Fibroblast of villous mesenchyme (primary cell): Measurements from ENCODE around the gene FFAR4. TPM values are rescaled to one million over a fixed set of nuclear protein-coding genes. Genes with fewer than 3 reads are reported as not detected.
A peak's percentile ranks its signal among the peaks of the same experiment; 100 is the strongest.

ENCODE experiments used
- DNase-seq: peaks from one replicate; pipeline ENCODE4 v3.0.0-alpha.2; 2010; ENCODE audit warnings: low read depth
- H3K4me3 ChIP-seq: 2 replicates; pipeline ENCODE4 v1.5.1; 2011; ENCODE audit warnings: low read depth, mild to moderate bottlenecking, low read length
- total RNA-seq: library from RNA; depleted of rRNA; stranded (reverse); fragments of >200 nt; gene quantifications from 2 replicates; pipeline ENCODE4 v1.2.3, GENCODE V29; 2012
- TF ChIP-seq, protein P1 (sequence below): IDR thresholded peaks from 2 replicates; pipeline ENCODE4 v1.5.1; 2012; ENCODE audit warnings: low read depth, mild to moderate bottlenecking, low read length; ENCODE audit not compliant: insufficient read depth

FFAR4 gene
- total RNA-seq, 1 donor, result not detected

- no peak for DNase-seq
- no peak overlapping the region for H3K4me3 ChIP-seq
- TF ChIP-seq, protein P1, sequence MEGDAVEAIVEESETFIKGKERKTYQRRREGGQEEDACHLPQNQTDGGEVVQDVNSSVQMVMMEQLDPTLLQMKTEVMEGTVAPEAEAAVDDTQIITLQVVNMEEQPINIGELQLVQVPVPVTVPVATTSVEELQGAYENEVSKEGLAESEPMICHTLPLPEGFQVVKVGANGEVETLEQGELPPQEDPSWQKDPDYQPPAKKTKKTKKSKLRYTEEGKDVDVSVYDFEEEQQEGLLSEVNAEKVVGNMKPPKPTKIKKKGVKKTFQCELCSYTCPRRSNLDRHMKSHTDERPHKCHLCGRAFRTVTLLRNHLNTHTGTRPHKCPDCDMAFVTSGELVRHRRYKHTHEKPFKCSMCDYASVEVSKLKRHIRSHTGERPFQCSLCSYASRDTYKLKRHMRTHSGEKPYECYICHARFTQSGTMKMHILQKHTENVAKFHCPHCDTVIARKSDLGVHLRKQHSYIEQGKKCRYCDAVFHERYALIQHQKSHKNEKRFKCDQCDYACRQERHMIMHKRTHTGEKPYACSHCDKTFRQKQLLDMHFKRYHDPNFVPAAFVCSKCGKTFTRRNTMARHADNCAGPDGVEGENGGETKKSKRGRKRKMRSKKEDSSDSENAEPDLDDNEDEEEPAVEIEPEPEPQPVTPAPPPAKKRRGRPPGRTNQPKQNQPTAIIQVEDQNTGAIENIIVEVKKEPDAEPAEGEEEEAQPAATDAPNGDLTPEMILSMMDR, result no peak
Observed at GRCh38 chr10:93579089-93579488, 12.6 kb downstream of the FFAR4 start.

- TF ChIP-seq, protein P1, result no peak
- no peak for DNase-seq
- H3K4me3 ChIP-seq, result no peak overlapping the region
Observed at GRCh38 chr10:93579985-93580711, 13.7 kb downstream of the FFAR4 start.

DNA sequence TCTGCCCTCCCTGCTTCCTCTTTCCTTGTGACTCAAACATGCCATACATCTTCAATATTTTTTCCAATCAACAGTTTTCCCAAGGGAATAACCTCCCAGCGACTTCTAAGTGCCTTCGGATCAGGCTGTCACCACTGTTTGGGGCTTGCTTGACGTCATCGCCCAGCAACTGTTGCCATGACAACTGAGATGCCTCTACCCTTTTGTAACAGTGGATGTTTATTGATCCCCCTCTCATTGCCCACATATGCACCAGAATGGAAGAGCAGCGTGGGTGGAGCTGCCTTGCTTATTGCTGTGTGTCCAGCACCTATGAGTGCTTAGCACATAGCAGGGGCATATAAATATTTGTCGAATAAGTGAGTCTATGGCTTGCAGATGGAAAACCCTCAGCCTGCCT lies 14.4 kb downstream of the FFAR4 start:
- TF ChIP-seq, protein P1, result no peak
- no peak overlapping the region for H3K4me3 ChIP-seq
- peak; percentile 4 for DNase-seq

DNA sequence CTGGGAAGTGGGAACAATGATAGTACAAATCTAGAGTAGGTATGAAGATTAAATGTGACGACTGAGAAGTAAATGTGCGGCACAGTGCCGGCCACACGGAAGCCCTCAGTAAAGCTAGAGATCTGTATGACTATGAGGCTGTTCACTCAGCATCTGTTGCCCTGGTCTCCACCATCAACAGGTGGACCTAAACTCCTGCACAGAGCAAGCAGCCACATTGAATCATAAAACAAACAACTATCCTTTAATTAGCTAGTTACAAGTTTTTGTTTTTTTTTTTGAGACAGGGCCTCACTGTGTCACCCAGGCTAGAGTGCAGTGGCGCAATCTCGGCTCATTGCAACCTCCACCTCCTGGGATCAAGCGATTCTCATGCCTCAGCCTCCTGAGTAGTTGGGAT lies 18.0 kb downstream of the FFAR4 start:
- TF ChIP-seq, protein P1, result no peak
- H3K4me3 ChIP-seq, result no peak overlapping the region
- DNase-seq, result no peak

DNA sequence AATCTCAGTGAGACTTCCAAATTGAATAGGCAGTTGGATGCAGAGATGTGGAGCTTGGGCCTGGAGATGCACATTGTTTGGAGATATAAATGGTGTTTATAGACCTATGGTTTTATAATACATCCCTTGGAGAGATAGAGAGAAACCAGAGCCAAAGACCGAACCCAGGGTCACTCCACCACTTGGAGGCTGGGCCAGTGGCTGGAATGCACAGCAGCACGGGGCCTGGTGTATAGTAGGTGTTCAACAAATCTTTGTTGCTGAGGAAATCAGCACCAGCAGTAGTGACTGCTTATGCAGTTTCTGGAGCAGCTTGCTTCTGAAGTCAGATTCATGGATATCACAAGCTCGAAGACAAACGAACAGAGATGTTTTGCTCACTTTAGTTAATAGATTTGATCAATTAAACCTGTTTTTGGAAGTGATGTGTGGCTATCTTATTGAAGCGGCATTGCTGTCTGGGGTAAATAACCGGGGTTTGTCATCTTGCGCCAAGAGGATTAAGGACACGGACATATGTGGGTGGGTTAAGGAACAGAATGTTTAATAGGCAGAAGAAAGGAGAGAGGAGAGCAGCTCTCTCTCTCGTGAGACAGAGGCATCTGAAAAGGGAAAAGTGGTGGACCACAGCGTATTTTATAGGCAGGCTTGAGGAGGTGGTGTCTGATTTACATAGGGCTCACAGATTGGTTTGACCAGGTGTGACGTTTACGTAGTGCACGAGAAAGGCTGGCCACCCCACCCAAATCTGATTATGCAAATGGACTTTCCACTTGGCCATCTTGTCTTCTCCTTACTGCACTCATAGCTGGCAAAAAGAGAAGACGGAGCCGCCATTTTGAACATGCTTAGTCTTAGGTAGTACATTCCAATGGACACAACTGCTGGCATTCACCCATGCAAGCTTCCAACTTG lies 23.4 kb downstream of the FFAR4 start:
- no peak for DNase-seq
- TF ChIP-seq, protein P1, result no peak
- H3K4me3 ChIP-seq, result no peak overlapping the region

GRCh38 chr10:93590638-93591037 lies 24.2 kb downstream of the FFAR4 start:
- TF ChIP-seq, protein P1, result no peak
- H3K4me3 ChIP-seq, result no peak overlapping the region
- DNase-seq, result no peak
